B cell (primary cell): Measurements from ENCODE around the gene NOTCH3.

Source experiments
- EZH2 ChIP-seq: IDR thresholded peaks from 2 replicates; pipeline ENCODE4 v1.6.1; 2012; ENCODE audit warnings: borderline replicate concordance, low read depth, mild to moderate bottlenecking, moderate library complexity, low read length; ENCODE audit not compliant: insufficient read depth, poor library complexity, severe bottlenecking
- TF ChIP-seq, protein P1 (sequence below): fragments of 200-600 bp; IDR thresholded peaks from one replicate; pipeline ENCODE4 v1.8.0; 2022; ENCODE audit warnings: antibody characterized with exemption, mild to moderate bottlenecking

DNA sequence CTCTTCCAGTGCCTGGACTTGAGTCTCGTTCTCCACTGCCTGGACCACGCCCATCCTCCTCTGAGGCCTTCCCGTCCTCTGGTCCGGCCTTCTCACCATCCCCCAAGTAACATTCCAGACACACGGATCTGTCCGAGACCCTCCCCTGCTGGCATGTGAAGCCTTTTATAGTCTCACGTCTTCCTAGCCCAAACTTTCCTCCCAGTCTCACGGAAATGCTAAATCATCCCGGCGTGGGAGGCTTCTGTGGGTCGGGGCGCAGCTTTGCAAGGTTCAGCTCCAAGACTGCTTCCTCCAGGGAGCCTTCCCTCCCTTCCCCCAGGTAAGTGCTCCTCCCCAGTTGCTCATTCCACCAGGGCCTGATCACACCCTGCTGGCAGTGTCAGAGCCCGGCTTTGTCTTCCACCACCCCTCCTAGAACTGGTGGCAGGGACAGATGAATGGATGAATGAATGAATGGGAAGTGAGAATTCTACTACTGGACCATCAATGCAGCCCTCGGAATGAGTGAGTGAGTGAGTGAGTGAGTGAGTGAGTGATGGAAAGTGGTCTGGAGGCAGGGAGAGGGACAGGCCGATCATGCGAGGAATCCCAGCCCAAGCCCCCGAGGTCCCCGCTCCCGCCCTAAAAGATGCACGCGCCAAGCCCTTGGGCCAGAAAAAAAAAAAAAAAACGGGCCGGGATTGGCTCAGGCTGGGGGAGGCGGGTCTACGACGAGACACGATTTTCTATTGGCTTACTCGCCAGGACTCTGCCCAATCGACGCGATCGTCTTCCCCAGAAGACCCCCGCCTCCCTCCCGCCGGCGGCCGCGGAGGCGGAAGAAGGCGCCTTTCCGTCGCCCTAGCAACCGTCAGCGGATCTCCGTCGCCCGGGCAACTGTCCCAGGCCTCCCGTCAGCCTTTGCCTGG is 22.2 kb upstream of the NOTCH3 start:
- TF ChIP-seq, protein P1, sequence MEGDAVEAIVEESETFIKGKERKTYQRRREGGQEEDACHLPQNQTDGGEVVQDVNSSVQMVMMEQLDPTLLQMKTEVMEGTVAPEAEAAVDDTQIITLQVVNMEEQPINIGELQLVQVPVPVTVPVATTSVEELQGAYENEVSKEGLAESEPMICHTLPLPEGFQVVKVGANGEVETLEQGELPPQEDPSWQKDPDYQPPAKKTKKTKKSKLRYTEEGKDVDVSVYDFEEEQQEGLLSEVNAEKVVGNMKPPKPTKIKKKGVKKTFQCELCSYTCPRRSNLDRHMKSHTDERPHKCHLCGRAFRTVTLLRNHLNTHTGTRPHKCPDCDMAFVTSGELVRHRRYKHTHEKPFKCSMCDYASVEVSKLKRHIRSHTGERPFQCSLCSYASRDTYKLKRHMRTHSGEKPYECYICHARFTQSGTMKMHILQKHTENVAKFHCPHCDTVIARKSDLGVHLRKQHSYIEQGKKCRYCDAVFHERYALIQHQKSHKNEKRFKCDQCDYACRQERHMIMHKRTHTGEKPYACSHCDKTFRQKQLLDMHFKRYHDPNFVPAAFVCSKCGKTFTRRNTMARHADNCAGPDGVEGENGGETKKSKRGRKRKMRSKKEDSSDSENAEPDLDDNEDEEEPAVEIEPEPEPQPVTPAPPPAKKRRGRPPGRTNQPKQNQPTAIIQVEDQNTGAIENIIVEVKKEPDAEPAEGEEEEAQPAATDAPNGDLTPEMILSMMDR: no peak
- TF ChIP-seq EZH2: no peak
